GM12873 (cell line): ENCODE results near the gene MSS51.

ENCODE experiments used
- CTCF ChIP-seq: IDR thresholded peaks from 2 replicates; pipeline ENCODE4 v1.5.1; 2012; ENCODE audit warnings: low read depth, mild to moderate bottlenecking, moderate library complexity, low read length, control low read depth; ENCODE audit not compliant: insufficient read depth; ENCODE audit errors: missing control alignments

The MSS51 gene

GRCh38 chr10:73406846-73407245, 26.5 kb downstream of the MSS51 start:
- no peak for TF ChIP-seq CTCF

DNA sequence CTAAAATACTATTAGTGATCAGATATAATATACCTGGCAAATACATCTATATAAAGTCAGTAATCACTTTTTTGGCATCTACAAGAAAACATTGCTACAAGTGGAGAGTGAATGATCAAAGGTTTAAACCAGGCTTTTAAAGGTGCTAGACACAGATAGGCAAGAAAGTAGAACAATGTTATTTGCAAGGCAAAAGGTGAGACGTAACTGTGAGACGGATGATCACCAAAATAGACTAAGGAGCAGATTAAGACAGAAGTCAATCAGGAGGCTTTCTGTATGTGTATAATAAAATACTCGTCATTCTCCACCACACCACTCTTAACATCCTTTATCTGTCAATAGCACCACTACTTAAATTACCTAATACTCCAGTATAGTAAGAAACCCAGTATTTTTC, 27.8 kb downstream of the MSS51 start:
- no peak for TF ChIP-seq CTCF

- no peak for TF ChIP-seq CTCF
Observed at GRCh38 chr10:73404690-73405089, 28.7 kb downstream of the MSS51 start.

DNA sequence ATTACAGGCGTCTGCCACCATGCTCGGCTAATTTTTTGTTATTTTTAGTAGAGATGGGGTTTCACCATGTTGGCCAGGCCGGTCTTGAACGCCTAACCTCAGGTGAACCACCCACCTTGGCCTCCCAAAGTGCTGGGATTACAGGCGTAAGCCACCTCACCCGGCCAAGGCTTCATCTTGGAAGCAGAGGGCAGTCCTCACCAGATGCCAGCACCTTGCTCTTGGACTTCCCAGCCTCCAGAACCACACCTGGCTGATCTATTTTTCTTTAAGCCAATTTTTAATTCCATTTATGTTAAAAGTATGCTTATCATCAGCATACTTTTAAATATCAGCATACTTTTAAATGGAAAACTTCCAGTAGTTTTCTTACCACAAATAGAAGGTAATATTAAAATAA, 31.7 kb downstream of the MSS51 start:
- TF ChIP-seq CTCF, result no peak

DNA sequence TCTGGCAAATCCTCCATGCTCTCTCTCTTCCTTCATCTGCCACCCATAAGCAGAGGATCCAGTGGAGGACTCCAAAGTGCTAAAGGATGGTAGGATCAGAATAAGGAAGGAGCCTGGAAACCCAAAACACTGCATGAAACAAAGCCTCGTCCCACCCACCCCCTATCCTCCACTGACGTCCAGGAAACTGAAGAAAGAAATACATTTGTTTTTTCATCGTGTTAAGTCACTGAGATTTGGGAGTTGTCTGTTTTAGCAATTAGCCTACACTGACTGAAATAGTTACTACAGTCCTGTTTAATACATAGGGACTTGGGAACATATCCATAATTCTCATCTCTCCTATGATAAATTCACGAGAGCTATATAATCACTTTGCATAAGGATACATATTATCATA, 34.3 kb downstream of the MSS51 start:
- no peak for TF ChIP-seq CTCF

GRCh38 chr10:73398024-73398423, 35.3 kb downstream of the MSS51 start:
- peak; percentile 21 for TF ChIP-seq CTCF

GRCh38 chr10:73388228-73388627, 45.1 kb downstream of the MSS51 start:
- TF ChIP-seq CTCF, result no peak

GRCh38 chr10:73386583-73386982, 46.8 kb downstream of the MSS51 start:
- TF ChIP-seq CTCF, result no peak
